GM21737 (cell line): Measurements from ENCODE around the gene CPSF3.
"Not testable (repeated sequence)": the region's sequence is repeated elsewhere in the genome, so short reads cannot be mapped to it uniquely, and the experiment has no call there.

Experiments
- ATAC-seq: cut with Tn5 transposase; IDR thresholded peaks from one replicate; pipeline ENCODE4 v1.9.1; 2021; ENCODE audit warnings: mild to moderate bottlenecking, moderate library complexity; ENCODE audit not compliant: unreplicated experiment

Gene CPSF3

GRCh38 chr2:9392898-9393765, 30.3 kb upstream of the CPSF3 start:
- no peak for ATAC-seq

GRCh38 chr2:9394816-9395215, 28.6 kb upstream of the CPSF3 start:
- ATAC-seq = no peak

GRCh38 chr2:9397201-9397600, 26.3 kb upstream of the CPSF3 start:
- no peak for ATAC-seq

GRCh38 chr2:9398251-9398650, 25.2 kb upstream of the CPSF3 start:
- ATAC-seq = not testable (repeated sequence)

GRCh38 chr2:9398881-9399780, 24.3 kb upstream of the CPSF3 start:
- no peak for ATAC-seq

- ATAC-seq = no peak
Measured at GRCh38 chr2:9400268-9401058, 23.0 kb upstream of the CPSF3 start.

GRCh38 chr2:9401059-9401547, 22.4 kb upstream of the CPSF3 start:
- ATAC-seq = no peak

GRCh38 chr2:9401646-9402371, 21.6 kb upstream of the CPSF3 start:
- ATAC-seq = no peak

- no peak for ATAC-seq
Measured at GRCh38 chr2:9403924-9404323, 19.5 kb upstream of the CPSF3 start.

- ATAC-seq = no peak
Measured at GRCh38 chr2:9404451-9404850, 19.0 kb upstream of the CPSF3 start.

GRCh38 chr2:9405636-9406035, 17.8 kb upstream of the CPSF3 start:
- no peak for ATAC-seq

- no peak for ATAC-seq
Measured at GRCh38 chr2:9406529-9407362, 16.7 kb upstream of the CPSF3 start.

- ATAC-seq = no peak
Measured at GRCh38 chr2:9407363-9407811, 16.1 kb upstream of the CPSF3 start.

GRCh38 chr2:9408641-9409151, 14.8 kb upstream of the CPSF3 start:
- no peak for ATAC-seq

- ATAC-seq = no peak
Measured at GRCh38 chr2:9410108-9410507, 13.3 kb upstream of the CPSF3 start.

GRCh38 chr2:9412781-9413180, 10.7 kb upstream of the CPSF3 start:
- ATAC-seq = no peak

- ATAC-seq = no peak
Measured at GRCh38 chr2:9415516-9416169, 7.8 kb upstream of the CPSF3 start.

GRCh38 chr2:9416267-9416961, 7.0 kb upstream of the CPSF3 start:
- no peak for ATAC-seq
